ENCODE data around the gene N4BP2. TPM values are rescaled to one million over a fixed set of nuclear protein-coding genes. Genes with fewer than 3 reads are reported as not detected.

Gene N4BP2
- total and polyA plus RNA-seq, 2 donors from 2014 or later = 0.71 to 10.5 TPM

DNA sequence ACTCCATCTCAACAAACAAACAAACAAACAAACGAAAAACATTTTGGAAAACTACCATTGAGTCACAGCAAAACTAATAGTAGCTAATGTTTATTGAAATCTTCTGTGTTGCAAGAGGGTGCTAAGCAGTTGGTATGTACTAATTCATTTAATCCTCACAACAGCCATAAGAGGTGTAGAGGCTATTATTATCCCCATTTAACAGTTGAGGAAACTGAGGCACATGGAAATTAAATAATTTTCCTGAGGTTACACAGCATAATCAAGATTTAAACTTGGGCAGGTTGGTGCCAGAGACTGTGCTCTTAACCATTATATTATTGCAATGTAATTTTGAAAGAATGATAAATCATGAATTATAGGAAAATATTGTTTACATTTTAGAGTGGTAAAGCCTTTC is 122.7 kb downstream of the N4BP2 start:
- Histone ChIP-seq H3K9me3 (ENCODE audit: control insufficient read depth in 2 of 3, insufficient read depth in 1 of 3, low read length in 3 of 3) (no peaks in the 10 kb centered on the region), H3K4me1 (ENCODE audit: control insufficient read depth in 2 of 3, insufficient read depth in 2 of 3, low read depth in 1 of 3, low read length in 3 of 3) (no peaks in the 10 kb centered on the region), H3K4me3 (ENCODE audit: low read length in 3 of 3) (no peak overlapping the region), H3K9ac (ENCODE audit: low read length in 3 of 3) (no peak overlapping the region), H3K36me3 (ENCODE audit: control insufficient read depth in 2 of 3, insufficient read depth in 3 of 3, low read length in 3 of 3) (no peaks in the 10 kb centered on the region), H3K27ac (ENCODE audit: low read depth in 2 of 2, low read length in 2 of 2) (no peak overlapping the region), H3K27me3 (ENCODE audit: control insufficient read depth, insufficient read depth, low read length) (no peaks in the 10 kb centered on the region)
- DNase-seq (no peak), FAIRE-seq (no peak)
- intact Hi-C loops (cut with DNase I) = no loop called here
- TF ChIP-seq, protein P1, sequence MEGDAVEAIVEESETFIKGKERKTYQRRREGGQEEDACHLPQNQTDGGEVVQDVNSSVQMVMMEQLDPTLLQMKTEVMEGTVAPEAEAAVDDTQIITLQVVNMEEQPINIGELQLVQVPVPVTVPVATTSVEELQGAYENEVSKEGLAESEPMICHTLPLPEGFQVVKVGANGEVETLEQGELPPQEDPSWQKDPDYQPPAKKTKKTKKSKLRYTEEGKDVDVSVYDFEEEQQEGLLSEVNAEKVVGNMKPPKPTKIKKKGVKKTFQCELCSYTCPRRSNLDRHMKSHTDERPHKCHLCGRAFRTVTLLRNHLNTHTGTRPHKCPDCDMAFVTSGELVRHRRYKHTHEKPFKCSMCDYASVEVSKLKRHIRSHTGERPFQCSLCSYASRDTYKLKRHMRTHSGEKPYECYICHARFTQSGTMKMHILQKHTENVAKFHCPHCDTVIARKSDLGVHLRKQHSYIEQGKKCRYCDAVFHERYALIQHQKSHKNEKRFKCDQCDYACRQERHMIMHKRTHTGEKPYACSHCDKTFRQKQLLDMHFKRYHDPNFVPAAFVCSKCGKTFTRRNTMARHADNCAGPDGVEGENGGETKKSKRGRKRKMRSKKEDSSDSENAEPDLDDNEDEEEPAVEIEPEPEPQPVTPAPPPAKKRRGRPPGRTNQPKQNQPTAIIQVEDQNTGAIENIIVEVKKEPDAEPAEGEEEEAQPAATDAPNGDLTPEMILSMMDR (IDR thresholded peaks at IDR 0.05; ENCODE audit: borderline replicate concordance, extremely low read depth, insufficient read depth) = no peak

DNA sequence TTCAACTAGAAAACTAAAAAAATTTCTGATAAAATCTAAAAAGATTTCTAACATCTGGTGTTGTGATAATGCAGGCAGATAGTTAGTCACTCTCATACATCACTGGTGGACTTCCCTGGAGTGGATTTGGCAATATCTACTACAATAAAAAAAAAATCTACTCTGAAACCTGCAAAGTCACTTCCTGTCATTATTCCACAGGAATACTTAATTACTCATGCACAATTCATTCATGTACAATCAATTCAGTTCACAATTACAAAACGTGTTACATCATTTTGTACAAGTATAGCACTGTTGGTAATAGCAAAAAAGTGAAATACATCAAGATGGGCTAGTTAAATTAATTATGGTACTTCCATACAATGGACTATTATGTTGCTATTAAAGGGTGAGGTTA is 123.7 kb downstream of the N4BP2 start:
- intact Hi-C loops (cut with DNase I) = no loop called here
- TF ChIP-seq, protein P1 (IDR thresholded peaks at IDR 0.05; ENCODE audit: borderline replicate concordance, extremely low read depth, insufficient read depth) = no peak
- H3K27me3 ChIP-seq (ENCODE audit: control insufficient read depth, insufficient read depth, low read length) = no peaks in the 10 kb centered on the region
- FAIRE-seq (no peak), DNase-seq (no peak)
- no peak overlapping the region for H3K27ac ChIP-seq (ENCODE audit: low read depth in 2 of 2, low read length in 2 of 2)
- H3K9ac ChIP-seq (ENCODE audit: low read length in 3 of 3) = no peak overlapping the region
- no peaks in the 10 kb centered on the region for H3K4me1 ChIP-seq (ENCODE audit: control insufficient read depth in 2 of 3, insufficient read depth in 2 of 3, low read depth in 1 of 3, low read length in 3 of 3)
- no peak overlapping the region for H3K4me3 ChIP-seq (ENCODE audit: low read length in 3 of 3)
- no peaks in the 10 kb centered on the region for H3K9me3 ChIP-seq (ENCODE audit: control insufficient read depth in 2 of 3, insufficient read depth in 1 of 3, low read length in 3 of 3)
- H3K36me3 ChIP-seq (ENCODE audit: control insufficient read depth in 2 of 3, insufficient read depth in 3 of 3, low read length in 3 of 3) = no peaks in the 10 kb centered on the region

DNA sequence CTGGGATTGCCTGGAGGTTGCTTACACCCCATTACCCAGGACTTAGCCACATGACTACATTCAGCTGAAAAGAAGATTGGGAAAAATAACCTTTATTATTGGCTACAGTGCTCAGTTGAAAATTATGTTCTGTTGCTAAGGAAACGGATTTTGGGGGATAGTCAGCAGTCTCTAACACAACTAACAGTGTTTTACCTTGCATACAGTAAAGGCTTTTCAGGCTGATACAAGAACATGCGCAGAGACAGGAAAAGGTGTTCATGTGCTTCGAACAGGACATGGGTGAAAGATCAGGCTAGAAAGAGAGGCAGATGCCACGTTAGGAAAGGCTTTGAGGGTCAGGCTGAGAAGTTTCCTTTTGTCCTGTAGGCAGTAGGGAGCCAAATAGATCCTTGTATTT is 125.4 kb downstream of the N4BP2 start:
- TF ChIP-seq, protein P1 (IDR thresholded peaks at IDR 0.05; ENCODE audit: borderline replicate concordance, extremely low read depth, insufficient read depth) = no peak
- Histone ChIP-seq H3K36me3 (ENCODE audit: control insufficient read depth in 2 of 3, insufficient read depth in 3 of 3, low read length in 3 of 3) (no peaks in the 10 kb centered on the region), H3K4me3 (ENCODE audit: low read length in 3 of 3) (no peak overlapping the region), H3K9ac (ENCODE audit: low read length in 3 of 3) (no peak overlapping the region), H3K4me1 (ENCODE audit: control insufficient read depth in 2 of 3, insufficient read depth in 2 of 3, low read depth in 1 of 3, low read length in 3 of 3) (no peaks in the 10 kb centered on the region), H3K27ac (ENCODE audit: low read depth in 2 of 2, low read length in 2 of 2) (no peak overlapping the region), H3K9me3 (ENCODE audit: control insufficient read depth in 2 of 3, insufficient read depth in 1 of 3, low read length in 3 of 3) (no peaks in the 10 kb centered on the region), H3K27me3 (ENCODE audit: control insufficient read depth, insufficient read depth, low read length) (no peaks in the 10 kb centered on the region)
- DNase-seq = no peak
- intact Hi-C loops (cut with DNase I) = no loop called here
- FAIRE-seq = no peak

DNA sequence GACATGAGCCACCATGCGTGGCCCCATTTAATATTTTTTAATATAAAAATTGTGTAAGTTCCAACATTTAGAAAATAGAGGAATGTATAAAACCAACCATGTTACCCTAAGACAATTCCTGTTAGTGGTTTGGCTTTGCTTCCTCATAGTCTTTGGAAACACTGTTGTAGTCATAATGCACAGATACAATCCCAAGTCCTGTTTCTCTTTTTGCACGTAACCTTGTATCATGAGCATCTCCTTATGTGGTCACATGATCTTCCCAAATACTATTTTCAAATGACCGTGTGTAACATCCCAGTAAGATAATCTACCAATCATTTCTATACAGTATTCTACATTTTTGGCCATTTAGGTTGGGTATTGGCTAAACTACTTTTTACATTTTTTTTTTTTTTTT is 126.3 kb downstream of the N4BP2 start:
- no peaks in the 10 kb centered on the region for H3K27me3 ChIP-seq (ENCODE audit: control insufficient read depth, insufficient read depth, low read length)
- no peak overlapping the region for H3K4me3 ChIP-seq (ENCODE audit: low read length in 3 of 3)
- FAIRE-seq (no peak), DNase-seq (no peak)
- no peaks in the 10 kb centered on the region for H3K36me3 ChIP-seq (ENCODE audit: control insufficient read depth in 2 of 3, insufficient read depth in 3 of 3, low read length in 3 of 3)
- no peaks in the 10 kb centered on the region for H3K9me3 ChIP-seq (ENCODE audit: control insufficient read depth in 2 of 3, insufficient read depth in 1 of 3, low read length in 3 of 3)
- no peak overlapping the region for H3K9ac ChIP-seq (ENCODE audit: low read length in 3 of 3)
- H3K4me1 ChIP-seq (ENCODE audit: control insufficient read depth in 2 of 3, insufficient read depth in 2 of 3, low read depth in 1 of 3, low read length in 3 of 3) = no peaks in the 10 kb centered on the region
- TF ChIP-seq, protein P1 (IDR thresholded peaks at IDR 0.05; ENCODE audit: borderline replicate concordance, extremely low read depth, insufficient read depth) = no peak
- intact Hi-C loops (cut with DNase I) = no loop called here
- no peak overlapping the region for H3K27ac ChIP-seq (ENCODE audit: low read depth in 2 of 2, low read length in 2 of 2)
